ENCODE measurements around the gene PCDHGA1.

- TF ChIP-seq CTCF (IDR thresholded peaks at IDR 0.05; ENCODE audit: low read depth, low read length), result no peak
- no peak for TF ChIP-seq EZH2phosphoT487 (IDR thresholded peaks at IDR 0.05; ENCODE audit: low read depth)
Observed at GRCh38 chr5:141494761-141495452, 164.6 kb downstream of the PCDHGA1 start.
